ENCODE measurements around the gene UBE2D3. TPM values are rescaled to one million over a fixed set of nuclear protein-coding genes. Genes with fewer than 3 reads are reported as not detected.

UBE2D3 gene
- total RNA-seq, 1 experiment from 2014 or later, result 284 TPM

Other genes starting within 250 kb of the UBE2D3 start
- gene MANBA, start 66.6 kb downstream of the UBE2D3 start, total RNA-seq (2014; rRNA removed; shearing (Covaris generic); ENCODE audit: low replicate concordance), result 0.49 and 3.1 TPM in 2 replicates
- 43.1 and 44.0 TPM in 2 replicates for gene CISD2, start 41.4 kb upstream of the UBE2D3 start, total RNA-seq (2014; rRNA removed; shearing (Covaris generic); ENCODE audit: low replicate concordance)
- 1.5 and 2.3 TPM in 2 replicates for gene SLC9B1, start 192.2 kb upstream of the UBE2D3 start, total RNA-seq (2014; rRNA removed; shearing (Covaris generic); ENCODE audit: low replicate concordance)
- gene SLC9B2, start 249.2 kb upstream of the UBE2D3 start, total RNA-seq (2014; rRNA removed; shearing (Covaris generic); ENCODE audit: low replicate concordance), result 13.6 and 14.3 TPM in 2 replicates